ENCODE measurements around the gene HAGH. TPM values are rescaled to one million over a fixed set of nuclear protein-coding genes. Genes with fewer than 3 reads are reported as not detected.

Gene HAGH
- total RNA-seq, 2 donors from 2014 or later: 45.7 to 46.5 TPM

- H3K9me3 ChIP-seq: no peaks in the 10 kb centered on the region
- WGBS, 2 donors: 88% methylated on average over 26 of the region's 26 CpGs; no CpG with 5 or more reads in 1 of the 2 donors
- H3K27ac ChIP-seq: peak overlapping the region in 1 of 4 donors; percentile 12
- peaks cover 33% of the 10 kb centered on the region for H3K4me1 ChIP-seq
- no peak overlapping the region for H3K4me3 ChIP-seq
- intact Hi-C loops (cut with DNase I): no loop called here
- H3K27me3 ChIP-seq: no peaks in the 10 kb centered on the region
- TF ChIP-seq POLR2A (IDR thresholded peaks at IDR 0.05): no peak
- TF ChIP-seq, protein P1, sequence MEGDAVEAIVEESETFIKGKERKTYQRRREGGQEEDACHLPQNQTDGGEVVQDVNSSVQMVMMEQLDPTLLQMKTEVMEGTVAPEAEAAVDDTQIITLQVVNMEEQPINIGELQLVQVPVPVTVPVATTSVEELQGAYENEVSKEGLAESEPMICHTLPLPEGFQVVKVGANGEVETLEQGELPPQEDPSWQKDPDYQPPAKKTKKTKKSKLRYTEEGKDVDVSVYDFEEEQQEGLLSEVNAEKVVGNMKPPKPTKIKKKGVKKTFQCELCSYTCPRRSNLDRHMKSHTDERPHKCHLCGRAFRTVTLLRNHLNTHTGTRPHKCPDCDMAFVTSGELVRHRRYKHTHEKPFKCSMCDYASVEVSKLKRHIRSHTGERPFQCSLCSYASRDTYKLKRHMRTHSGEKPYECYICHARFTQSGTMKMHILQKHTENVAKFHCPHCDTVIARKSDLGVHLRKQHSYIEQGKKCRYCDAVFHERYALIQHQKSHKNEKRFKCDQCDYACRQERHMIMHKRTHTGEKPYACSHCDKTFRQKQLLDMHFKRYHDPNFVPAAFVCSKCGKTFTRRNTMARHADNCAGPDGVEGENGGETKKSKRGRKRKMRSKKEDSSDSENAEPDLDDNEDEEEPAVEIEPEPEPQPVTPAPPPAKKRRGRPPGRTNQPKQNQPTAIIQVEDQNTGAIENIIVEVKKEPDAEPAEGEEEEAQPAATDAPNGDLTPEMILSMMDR (IDR thresholded peaks at IDR 0.05): no peak
- H3K36me3 ChIP-seq (replicated peaks in 1 of 2; ENCODE audit: insufficient read depth in 1 of 2, low read depth in 2 of 2): peaks cover 9 to 22% of the 10 kb centered on the region in 2 donors
- ATAC-seq: no peak
- DNase-seq: peak in 1 of 4 donors; percentile 28
Observed at GRCh38 chr16:1768767-1769401, 57.7 kb downstream of the HAGH start.

DNA sequence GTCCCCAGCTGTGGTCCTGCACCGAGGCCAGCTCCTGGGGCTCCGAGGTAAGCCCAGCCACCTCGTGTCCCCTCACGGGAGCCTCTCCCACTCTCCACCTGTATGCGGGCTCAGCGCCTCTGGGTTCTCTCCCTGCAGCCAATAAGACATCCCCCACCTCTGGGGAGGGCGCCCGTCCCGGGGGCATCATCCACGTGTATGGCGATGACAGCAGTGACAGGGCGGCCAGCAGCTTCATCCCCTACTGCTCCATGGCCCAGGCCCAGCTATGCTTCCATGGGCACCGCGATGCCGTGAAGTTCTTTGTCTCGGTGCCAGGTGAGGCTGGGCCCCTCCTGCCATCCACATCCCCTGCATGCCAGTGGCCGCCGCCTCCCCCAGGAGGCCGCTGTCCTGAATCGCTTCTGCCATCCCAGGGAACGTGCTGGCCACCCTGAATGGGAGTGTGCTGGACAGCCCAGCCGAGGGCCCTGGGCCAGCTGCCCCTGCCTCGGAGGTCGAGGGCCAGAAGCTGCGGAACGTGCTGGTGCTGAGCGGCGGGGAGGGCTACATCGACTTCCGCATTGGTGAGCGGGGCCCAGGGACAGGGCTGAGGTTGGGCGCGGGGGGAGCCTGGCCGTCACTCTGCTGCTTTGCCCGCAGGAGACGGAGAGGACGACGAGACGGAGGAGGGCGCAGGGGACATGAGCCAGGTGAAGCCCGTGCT, 58.4 kb downstream of the HAGH start:
- no peak for TF ChIP-seq POLR2A (IDR thresholded peaks at IDR 0.05)
- TF ChIP-seq, protein P1 (IDR thresholded peaks at IDR 0.05): no peak
- no peaks in the 10 kb centered on the region for H3K9me3 ChIP-seq
- H3K36me3 ChIP-seq (replicated peaks in 1 of 2; ENCODE audit: insufficient read depth in 1 of 2, low read depth in 2 of 2): peaks cover 9 to 22% of the 10 kb centered on the region in 2 donors
- H3K27me3 ChIP-seq: no peaks in the 10 kb centered on the region
- DNase-seq (no peak), ATAC-seq (no peak)
- intact Hi-C loops (cut with DNase I): no loop called here
- no peak overlapping the region for H3K4me3 ChIP-seq
- H3K27ac ChIP-seq: no peak overlapping the region
- H3K4me1 ChIP-seq: peaks cover 29% of the 10 kb centered on the region
- 90 to 93% methylated on average over 22 to 40 of the region's 41 CpGs for WGBS, 2 donors

DNA sequence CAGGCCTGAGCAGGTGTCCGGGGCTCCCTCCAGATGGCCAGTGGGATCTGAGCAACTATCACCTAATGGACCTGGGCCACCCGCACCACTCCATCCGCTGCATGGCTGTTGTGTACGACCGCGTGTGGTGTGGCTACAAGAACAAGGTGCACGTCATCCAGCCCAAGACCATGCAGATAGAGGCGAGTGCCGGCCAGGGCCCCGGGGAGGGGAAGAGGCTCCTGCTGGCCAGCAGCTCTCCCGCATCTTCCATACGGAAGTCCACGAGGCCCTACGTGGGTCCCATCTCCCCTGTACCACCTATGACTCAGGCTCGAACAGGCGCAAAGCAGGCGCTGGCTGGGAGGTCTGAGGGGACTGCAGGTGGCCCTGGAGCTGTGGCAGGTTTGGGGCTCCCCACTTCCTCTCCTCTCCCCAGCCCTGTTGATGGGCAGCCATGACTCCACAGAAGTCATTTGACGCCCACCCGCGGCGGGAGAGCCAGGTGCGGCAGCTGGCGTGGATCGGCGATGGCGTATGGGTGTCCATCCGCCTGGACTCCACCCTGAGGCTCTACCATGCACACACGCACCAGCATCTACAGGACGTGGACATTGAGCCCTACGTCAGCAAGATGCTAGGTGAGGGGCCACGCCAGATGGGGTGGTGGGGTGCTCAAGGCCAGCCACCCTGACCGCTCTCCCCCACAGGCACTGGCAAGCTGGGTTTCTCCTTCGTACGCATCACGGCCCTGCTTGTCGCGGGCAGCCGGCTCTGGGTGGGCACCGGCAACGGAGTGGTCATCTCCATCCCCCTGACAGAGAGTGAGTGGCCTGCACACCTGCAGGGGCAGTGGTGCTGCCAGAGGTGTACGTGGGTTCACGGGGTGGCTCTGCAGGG, 59.3 kb downstream of the HAGH start:
- no peak overlapping the region for H3K27ac ChIP-seq
- no peak overlapping the region for H3K4me3 ChIP-seq
- ATAC-seq (no peak), DNase-seq (no peak)
- H3K27me3 ChIP-seq: no peaks in the 10 kb centered on the region
- peaks cover 12 to 22% of the 10 kb centered on the region in 2 donors for H3K36me3 ChIP-seq (replicated peaks in 1 of 2; ENCODE audit: insufficient read depth in 1 of 2, low read depth in 2 of 2)
- 91 to 92% methylated on average over 11 to 34 of the region's 42 CpGs for WGBS, 2 donors
- intact Hi-C loops (cut with DNase I): no loop called here
- H3K9me3 ChIP-seq: no peaks in the 10 kb centered on the region
- peaks cover 27% of the 10 kb centered on the region for H3K4me1 ChIP-seq
- no peak for TF ChIP-seq POLR2A (IDR thresholded peaks at IDR 0.05)
- TF ChIP-seq, protein P1 (IDR thresholded peaks at IDR 0.05): no peak

- 94% methylated on average over 15 of the region's 18 CpGs; no CpG with 5 or more reads in 1 of the 2 donors for WGBS, 2 donors
- H3K4me1 ChIP-seq: peaks cover 20% of the 10 kb centered on the region
- peaks cover 12 to 22% of the 10 kb centered on the region in 2 donors for H3K36me3 ChIP-seq (replicated peaks in 1 of 2; ENCODE audit: insufficient read depth in 1 of 2, low read depth in 2 of 2)
Observed at GRCh38 chr16:1766701-1767100, 59.9 kb downstream of the HAGH start.

More at GRCh38 chr16:1766701-1767100, 59.9 kb downstream of the HAGH start:
- no peak overlapping the region for H3K4me3 ChIP-seq
- TF ChIP-seq, protein P1 (IDR thresholded peaks at IDR 0.05): no peak
- no peak for TF ChIP-seq POLR2A (IDR thresholded peaks at IDR 0.05)
- DNase-seq (no peak), ATAC-seq (no peak)
- intact Hi-C loops (cut with DNase I): no loop called here
- no peak overlapping the region for H3K27ac ChIP-seq
- no peaks in the 10 kb centered on the region for H3K9me3 ChIP-seq
- no peaks in the 10 kb centered on the region for H3K27me3 ChIP-seq
